HFF-Myc (cell line): Measurements from ENCODE around the gene EEA1.

Source experiments
- DNase-seq: peaks from one replicate; pipeline ENCODE4 v3.0.0-alpha.2; 2011; ENCODE audit warnings: low read depth; ENCODE audit errors: extremely low read depth
- H3K4me3 ChIP-seq: replicated peaks from 2 replicates; pipeline ENCODE4 v1.5.1; 2011; ENCODE audit warnings: low read depth, mild to moderate bottlenecking, control low read depth, low read length
- TF ChIP-seq, protein P1 (sequence below): IDR thresholded peaks from 2 replicates; pipeline ENCODE4 v1.5.1; 2012; ENCODE audit warnings: mild to moderate bottlenecking, low read depth, low read length, control low read depth; ENCODE audit errors: missing control alignments

EEA1 gene

DNA sequence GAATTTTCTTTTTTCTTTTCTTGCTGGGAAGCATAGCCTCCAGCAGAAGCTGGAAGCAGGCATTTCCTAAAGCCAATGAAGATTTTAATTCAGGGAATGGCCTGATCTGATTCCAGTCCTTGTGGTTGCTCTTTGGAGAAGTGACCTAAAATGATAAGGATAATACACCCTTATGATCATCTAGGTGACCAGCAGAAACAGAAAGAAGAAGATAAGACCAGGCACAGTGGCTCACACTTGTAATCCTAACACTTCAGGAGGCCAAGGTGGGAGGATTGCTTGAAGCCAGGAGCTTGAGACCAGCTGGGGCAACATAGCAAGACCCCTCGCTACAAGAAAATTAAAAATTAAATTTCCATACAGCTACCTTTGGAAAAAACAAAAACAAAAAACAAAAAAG lies 51.2 kb downstream of the EEA1 start:
- no peak overlapping the region for H3K4me3 ChIP-seq
- TF ChIP-seq, protein P1, sequence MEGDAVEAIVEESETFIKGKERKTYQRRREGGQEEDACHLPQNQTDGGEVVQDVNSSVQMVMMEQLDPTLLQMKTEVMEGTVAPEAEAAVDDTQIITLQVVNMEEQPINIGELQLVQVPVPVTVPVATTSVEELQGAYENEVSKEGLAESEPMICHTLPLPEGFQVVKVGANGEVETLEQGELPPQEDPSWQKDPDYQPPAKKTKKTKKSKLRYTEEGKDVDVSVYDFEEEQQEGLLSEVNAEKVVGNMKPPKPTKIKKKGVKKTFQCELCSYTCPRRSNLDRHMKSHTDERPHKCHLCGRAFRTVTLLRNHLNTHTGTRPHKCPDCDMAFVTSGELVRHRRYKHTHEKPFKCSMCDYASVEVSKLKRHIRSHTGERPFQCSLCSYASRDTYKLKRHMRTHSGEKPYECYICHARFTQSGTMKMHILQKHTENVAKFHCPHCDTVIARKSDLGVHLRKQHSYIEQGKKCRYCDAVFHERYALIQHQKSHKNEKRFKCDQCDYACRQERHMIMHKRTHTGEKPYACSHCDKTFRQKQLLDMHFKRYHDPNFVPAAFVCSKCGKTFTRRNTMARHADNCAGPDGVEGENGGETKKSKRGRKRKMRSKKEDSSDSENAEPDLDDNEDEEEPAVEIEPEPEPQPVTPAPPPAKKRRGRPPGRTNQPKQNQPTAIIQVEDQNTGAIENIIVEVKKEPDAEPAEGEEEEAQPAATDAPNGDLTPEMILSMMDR: no peak
- no peak for DNase-seq

DNA sequence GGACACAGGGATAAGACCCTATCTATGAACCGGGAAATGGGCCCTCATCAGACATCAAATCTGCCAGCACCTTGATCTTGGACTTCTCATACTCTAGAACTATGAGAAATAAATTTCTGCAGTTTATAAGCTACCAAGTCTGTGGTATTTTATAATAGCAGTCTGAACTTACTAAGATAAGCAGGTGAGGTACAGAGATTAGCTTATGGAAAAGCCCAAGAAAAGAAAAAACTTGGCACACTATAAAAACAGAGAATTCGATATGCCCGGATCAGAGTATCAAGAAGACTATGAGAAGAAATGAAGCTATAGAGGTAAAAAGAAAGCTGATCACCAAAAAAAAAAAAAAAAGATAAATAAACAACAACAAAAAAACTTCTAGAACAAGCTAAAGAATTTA lies 52.6 kb downstream of the EEA1 start:
- DNase-seq: no peak
- TF ChIP-seq, protein P1: no peak

GRCh38 chr12:92871116-92871515 lies 58.0 kb downstream of the EEA1 start:
- H3K4me3 ChIP-seq: no peak overlapping the region
- TF ChIP-seq, protein P1: no peak
- no peak for DNase-seq

More for the DNA sequence above, 52.6 kb downstream of the EEA1 start:
- no peak overlapping the region for H3K4me3 ChIP-seq

GRCh38 chr12:92866418-92866817 lies 62.7 kb downstream of the EEA1 start:
- no peak overlapping the region for H3K4me3 ChIP-seq
- TF ChIP-seq, protein P1: no peak
- no peak for DNase-seq

- no peak for DNase-seq
- TF ChIP-seq, protein P1: no peak
- no peak overlapping the region for H3K4me3 ChIP-seq
Observed at GRCh38 chr12:92863251-92863650, 65.8 kb downstream of the EEA1 start.

- TF ChIP-seq, protein P1: no peak
- DNase-seq: no peak
- H3K4me3 ChIP-seq: no peak overlapping the region
Observed at GRCh38 chr12:92861381-92861780, 67.7 kb downstream of the EEA1 start.

- DNase-seq: no peak
- H3K4me3 ChIP-seq: no peak overlapping the region
- TF ChIP-seq, protein P1: no peak
Observed at GRCh38 chr12:92860521-92860920, 68.6 kb downstream of the EEA1 start.
